HG02840 (cell line): ENCODE results near the gene SEMA5A.
"Not testable (repeated sequence)": the region's sequence is repeated elsewhere in the genome, so short reads cannot be mapped to it uniquely, and the experiment has no call there.

Source experiments
- ATAC-seq: cut with Tn5 transposase; IDR thresholded peaks from one replicate; pipeline ENCODE4 v1.9.1; 2021; ENCODE audit warnings: mild to moderate bottlenecking, moderate library complexity, moderate number of reproducible peaks; ENCODE audit not compliant: unreplicated experiment, low FRiP score

Gene SEMA5A

GRCh38 chr5:9373571-9373970 lies 172.3 kb downstream of the SEMA5A start:
- ATAC-seq = no peak

DNA sequence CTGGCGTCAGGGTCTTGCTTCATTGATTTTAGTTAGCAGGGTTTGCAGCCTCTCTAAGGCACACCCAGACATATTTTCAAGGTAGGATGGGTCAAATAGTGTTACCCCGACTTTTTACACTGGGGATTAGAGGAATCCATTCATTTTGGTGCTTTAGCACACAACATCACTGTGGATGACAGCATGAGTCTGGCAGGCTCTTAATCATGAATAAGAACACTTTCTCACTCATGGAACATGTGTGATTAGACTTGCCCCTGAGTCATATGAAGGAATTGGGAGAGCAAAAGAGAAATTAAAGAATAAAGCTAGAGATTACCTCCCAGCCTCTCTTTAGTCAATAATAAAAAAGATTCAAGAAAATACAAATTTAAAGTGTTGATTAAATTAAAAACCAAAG lies 175.6 kb downstream of the SEMA5A start:
- ATAC-seq = no peak

- no peak for ATAC-seq
Measured at GRCh38 chr5:9365512-9365911, 180.4 kb downstream of the SEMA5A start.

- ATAC-seq = no peak
Measured at GRCh38 chr5:9363449-9363848, 182.4 kb downstream of the SEMA5A start.

DNA sequence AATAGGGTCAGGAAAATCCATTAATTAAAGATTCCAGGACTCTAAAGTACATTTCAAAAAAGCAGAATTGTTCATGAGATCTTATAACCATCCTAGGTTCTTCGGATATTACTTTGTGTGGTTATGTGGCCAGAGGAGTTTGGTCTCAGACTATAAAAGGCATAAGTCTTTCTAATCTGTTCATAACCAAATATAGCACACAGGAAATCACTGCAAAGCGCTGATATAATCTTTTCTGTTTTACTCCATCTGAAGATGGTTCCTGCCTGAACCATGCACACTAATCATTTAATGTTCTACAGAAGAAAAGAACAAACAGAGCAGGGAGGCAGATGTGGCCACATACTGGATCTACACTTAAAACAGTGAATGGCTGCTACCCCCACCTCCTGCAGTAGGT lies 182.8 kb downstream of the SEMA5A start:
- no peak for ATAC-seq

- ATAC-seq = no peak
Measured at GRCh38 chr5:9362600-9362999, 183.3 kb downstream of the SEMA5A start.

GRCh38 chr5:9361835-9362234 lies 184.0 kb downstream of the SEMA5A start:
- ATAC-seq = no peak

DNA sequence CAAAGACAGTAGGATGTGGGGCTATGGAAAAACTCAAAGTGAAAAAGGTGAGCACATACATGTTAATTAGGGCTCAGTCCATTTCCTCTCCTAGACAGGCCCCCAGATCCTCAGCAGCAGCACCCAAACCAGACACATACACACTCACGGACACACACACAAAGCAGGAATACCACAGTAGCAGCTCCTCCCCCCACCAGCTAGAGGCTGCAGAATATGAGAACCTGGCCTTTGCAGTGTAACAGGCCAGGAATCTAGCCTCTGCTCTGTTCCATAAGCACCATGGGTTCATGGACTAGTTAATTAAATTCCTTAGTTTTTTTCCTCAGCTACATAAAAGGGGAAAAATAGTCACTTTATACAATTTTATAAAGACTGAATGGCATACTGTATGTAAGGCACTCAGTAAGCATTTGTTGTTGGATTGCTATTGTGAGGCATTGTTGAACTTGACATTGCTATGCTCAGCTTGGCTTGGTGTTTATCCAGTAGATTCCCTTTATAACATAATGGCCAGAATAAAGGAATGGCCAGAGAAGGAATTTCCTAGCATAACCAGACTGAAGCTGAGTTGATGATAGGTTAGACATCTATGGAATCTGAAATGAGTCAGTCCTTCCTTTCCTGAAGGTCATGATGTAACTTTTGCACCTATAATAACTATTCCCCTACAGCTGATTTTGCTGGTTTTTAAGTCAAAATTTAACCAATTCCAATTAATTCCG lies 186.8 kb downstream of the SEMA5A start:
- ATAC-seq = no peak

- ATAC-seq = no peak
Measured at GRCh38 chr5:9356351-9356825, 189.5 kb downstream of the SEMA5A start.

DNA sequence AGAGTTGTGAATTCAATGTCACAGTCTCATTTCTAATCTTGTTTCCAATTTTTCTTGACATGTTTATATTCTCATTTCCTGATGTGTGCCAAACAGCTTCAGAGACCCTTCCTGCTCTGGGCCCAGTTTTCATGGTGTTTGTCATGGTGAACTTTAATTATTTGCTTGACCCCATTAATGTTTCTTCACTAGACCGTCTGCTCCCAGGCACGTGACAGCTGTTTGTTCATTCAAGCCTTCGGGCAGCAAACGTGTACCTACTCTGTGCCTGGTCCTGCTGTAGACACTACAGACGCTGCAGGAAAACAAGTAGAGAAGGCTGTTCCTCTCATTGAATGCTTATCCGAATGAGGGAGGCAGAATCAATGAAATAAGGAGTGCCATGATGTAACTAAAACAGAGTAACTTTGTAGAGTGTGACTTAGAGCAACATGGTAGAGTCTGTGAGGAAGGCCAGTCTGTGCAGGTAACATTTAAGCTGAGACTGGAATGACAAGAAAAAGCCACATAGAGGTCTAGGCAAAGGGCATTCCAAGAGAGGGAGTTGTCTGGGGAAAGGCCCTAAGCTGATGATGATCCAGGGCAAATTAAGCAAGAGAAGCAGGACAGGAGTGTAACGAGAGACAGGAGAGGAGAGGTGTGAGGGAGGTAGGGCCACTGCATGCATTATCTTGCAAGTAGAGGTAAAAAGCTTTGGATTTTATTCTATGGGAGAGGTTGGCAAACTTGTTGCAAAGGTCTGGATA lies 191.4 kb downstream of the SEMA5A start:
- ATAC-seq = no peak

- ATAC-seq = not testable (repeated sequence)
Measured at GRCh38 chr5:9353048-9353447, 192.8 kb downstream of the SEMA5A start.

- ATAC-seq = no peak
Measured at GRCh38 chr5:9351546-9351945, 194.3 kb downstream of the SEMA5A start.

GRCh38 chr5:9350301-9350797 lies 195.5 kb downstream of the SEMA5A start:
- no peak for ATAC-seq

GRCh38 chr5:9348401-9348996 lies 197.4 kb downstream of the SEMA5A start:
- ATAC-seq = no peak

- ATAC-seq = no peak
Measured at GRCh38 chr5:9347541-9348295, 198.2 kb downstream of the SEMA5A start.

DNA sequence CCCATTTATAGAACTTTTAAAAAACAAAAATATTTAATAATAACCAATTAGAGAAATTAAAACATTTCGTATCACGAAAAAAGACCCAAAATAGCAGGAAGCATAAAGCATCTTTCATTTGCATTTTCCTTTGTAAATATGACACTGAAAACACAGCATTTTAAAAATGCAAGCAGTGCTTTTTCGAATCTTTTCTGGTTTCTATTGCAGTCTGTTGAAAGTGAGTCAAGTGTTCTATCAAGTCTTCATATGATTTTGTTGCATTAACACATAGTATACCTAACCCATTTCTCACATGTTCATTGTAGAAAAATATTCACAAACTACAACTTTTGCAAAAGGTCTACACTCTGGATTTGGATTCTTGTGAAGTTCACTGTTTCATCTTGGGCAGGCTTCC lies 198.8 kb downstream of the SEMA5A start:
- no peak for ATAC-seq

DNA sequence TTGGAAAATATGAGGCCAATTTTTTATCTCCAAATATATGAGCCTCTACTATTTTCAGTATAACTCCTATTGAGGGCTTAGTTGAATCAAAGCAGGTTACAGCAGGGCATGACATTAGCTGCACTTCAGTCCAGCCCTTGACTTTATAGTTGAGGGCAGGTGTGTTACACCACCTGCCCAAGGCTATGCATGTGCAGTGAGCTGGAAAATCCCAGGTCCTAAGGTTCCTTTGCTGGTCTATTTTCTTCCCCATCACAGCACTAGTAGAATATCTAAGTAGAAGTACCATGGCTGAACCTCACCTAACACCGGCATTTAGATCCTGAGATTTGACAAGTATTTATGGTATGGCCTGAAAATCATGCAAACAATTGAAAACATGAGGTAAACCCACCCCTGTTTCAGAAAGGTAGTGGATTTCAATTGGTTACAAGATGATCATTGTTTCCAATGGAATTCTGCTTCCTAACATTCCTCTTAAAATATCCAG lies 201.1 kb downstream of the SEMA5A start:
- ATAC-seq = no peak

- ATAC-seq = no peak
Measured at GRCh38 chr5:9343146-9343850, 202.6 kb downstream of the SEMA5A start.

GRCh38 chr5:9342161-9342787 lies 203.6 kb downstream of the SEMA5A start:
- ATAC-seq = no peak
